ENCODE data around the gene TNPO3.

- no peak for TF ChIP-seq POLR2A (IDR thresholded peaks at IDR 0.05; ENCODE audit: extremely low read depth, insufficient read length)
- TF ChIP-seq, protein P1, sequence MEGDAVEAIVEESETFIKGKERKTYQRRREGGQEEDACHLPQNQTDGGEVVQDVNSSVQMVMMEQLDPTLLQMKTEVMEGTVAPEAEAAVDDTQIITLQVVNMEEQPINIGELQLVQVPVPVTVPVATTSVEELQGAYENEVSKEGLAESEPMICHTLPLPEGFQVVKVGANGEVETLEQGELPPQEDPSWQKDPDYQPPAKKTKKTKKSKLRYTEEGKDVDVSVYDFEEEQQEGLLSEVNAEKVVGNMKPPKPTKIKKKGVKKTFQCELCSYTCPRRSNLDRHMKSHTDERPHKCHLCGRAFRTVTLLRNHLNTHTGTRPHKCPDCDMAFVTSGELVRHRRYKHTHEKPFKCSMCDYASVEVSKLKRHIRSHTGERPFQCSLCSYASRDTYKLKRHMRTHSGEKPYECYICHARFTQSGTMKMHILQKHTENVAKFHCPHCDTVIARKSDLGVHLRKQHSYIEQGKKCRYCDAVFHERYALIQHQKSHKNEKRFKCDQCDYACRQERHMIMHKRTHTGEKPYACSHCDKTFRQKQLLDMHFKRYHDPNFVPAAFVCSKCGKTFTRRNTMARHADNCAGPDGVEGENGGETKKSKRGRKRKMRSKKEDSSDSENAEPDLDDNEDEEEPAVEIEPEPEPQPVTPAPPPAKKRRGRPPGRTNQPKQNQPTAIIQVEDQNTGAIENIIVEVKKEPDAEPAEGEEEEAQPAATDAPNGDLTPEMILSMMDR (IDR thresholded peaks at IDR 0.05; ENCODE audit: low read depth, low read length): no peak
Measured at GRCh38 chr7:129100827-129101166, 45.9 kb upstream of the TNPO3 start.
